Measurements from ENCODE around the gene MRPL23. TPM values are rescaled to one million over a fixed set of nuclear protein-coding genes. Genes with fewer than 3 reads are reported as not detected.

MRPL23 gene
- total and polyA plus RNA-seq, 2 of the 8 experiments (the other 6 are each of a cell fraction or from before 2014, with no cell fraction given) = 86.4 to 244 TPM

DNA sequence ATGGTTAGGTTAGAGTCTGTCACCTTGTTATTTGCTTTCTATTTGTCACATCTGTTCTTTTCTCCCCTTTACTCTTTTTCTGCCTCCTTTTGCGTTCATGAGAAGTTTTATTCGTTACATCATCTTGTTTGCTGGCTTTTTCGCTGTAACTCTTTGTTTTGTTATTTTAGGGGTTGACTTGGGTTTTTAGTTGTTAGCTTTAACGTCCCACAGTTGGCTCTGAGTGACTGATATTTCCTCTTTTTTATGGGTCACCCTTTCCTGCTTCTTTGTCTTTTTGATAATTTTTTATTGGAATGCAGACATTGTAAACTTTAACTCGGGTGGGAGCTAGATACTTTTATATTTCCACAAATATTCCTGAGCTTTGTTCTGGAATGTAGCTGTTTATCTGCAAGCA lies 41.0 kb upstream of the MRPL23 start:
- H3K14ac ChIP-seq (ENCODE audit: insufficient read length) = no peak overlapping the region
- DNase-seq (ENCODE audit: low read depth in 1 of 2, low spot score in 2 of 2) (no peak), FAIRE-seq (no peak)
- 0 out of 2 replicates have a peak overlapping the region, but pooled peaks have one; percentile 81 for H2BK15ac ChIP-seq (ENCODE audit: low read length)
- H3K23me2 ChIP-seq (ENCODE audit: low read depth, low read length) = no peaks in the 10 kb centered on the region
- no peak overlapping the region; the same call in 1 of the 2 replicates for H3K18ac ChIP-seq (ENCODE audit: extremely low read depth, low read length)
- ChIA-PET CTCF (ENCODE audit: partially characterized antibody) (interaction anchor here (0.9 to 4.1 kb wide), 15 partner anchors 8 to 260 kb away, joined by 3 to 28 read pairs (median 6); partner anchors contain the start of gene MRPL23), POLR2A (ENCODE audit: partially characterized antibody) (no interaction called here)
- H3K9ac ChIP-seq (replicated peaks in 1 of 4; ENCODE audit: extremely low read depth in 1 of 4, low read depth in 3 of 4, low read length in 3 of 4) = no peak overlapping the region
- H4K20me1 ChIP-seq (replicated peaks in 1 of 2; ENCODE audit: control insufficient read depth in 1 of 2, insufficient read depth in 2 of 2, low read length in 2 of 2) = no peaks in the 10 kb centered on the region
- no peak overlapping the region for H3K56ac ChIP-seq (replicated peaks; ENCODE audit: insufficient read length, low read depth, low read length)
- no peak overlapping the region for H3K4me3 ChIP-seq (ENCODE audit: extremely low read depth in 1 of 4, insufficient read depth in 2 of 4, low read depth in 3 of 4, low read length in 4 of 4)
- WGBS, 2 experiments (ENCODE audit: extremely low coverage in 1 of 2, insufficient coverage in 1 of 2, insufficient read length in 1 of 2, insufficient replicate concordance in 2 of 2, low coverage in 1 of 2, low lambda C conversion rate in 2 of 2, missing lambda C conversion rate in 1 of 2) = 78% methylated on average over 5 of the region's 5 CpGs; no CpG with 5 or more reads in 1 of the 2 experiments
- H3K36me3 ChIP-seq (ENCODE audit: control insufficient read depth in 2 of 4, insufficient read depth in 4 of 4, low read length in 3 of 4) = no peaks in the 10 kb centered on the region
- H3K4ac ChIP-seq (replicated peaks; ENCODE audit: insufficient read length, low read depth, low read length) = no peak overlapping the region
- no peak overlapping the region for H3K4me2 ChIP-seq (ENCODE audit: insufficient read depth in 1 of 2, low read depth in 2 of 2, low read length in 2 of 2)
- H3K9me3 ChIP-seq (ENCODE audit: insufficient read depth in 2 of 2, low read depth in 1 of 2, low read length in 1 of 2) = no peaks in the 10 kb centered on the region
- no peak overlapping the region for H4K5ac ChIP-seq (ENCODE audit: insufficient read length, low read depth, low read length)
- TF ChIP-seq BCL11A (IDR thresholded peaks at IDR 0.05; ENCODE audit: low read depth in 2 of 2, low read length in 2 of 2) = no peak
- no peak for TF ChIP-seq RFX5 (IDR thresholded peaks at IDR 0.05; ENCODE audit: borderline replicate concordance, low read depth, low read length)
- TF ChIP-seq KDM4A (IDR thresholded peaks at IDR 0.05; ENCODE audit: low read depth, low read length, severe bottlenecking) = no peak
- no peak for TF ChIP-seq CBX5 (IDR thresholded peaks at IDR 0.05; ENCODE audit: low read depth, low read length)
- no peak for TF ChIP-seq TAF7 (optimal IDR thresholded peaks at IDR 0.05; ENCODE audit: borderline replicate concordance, low read depth, low read length)
- no peak for TF ChIP-seq FOSL1 (IDR thresholded peaks at IDR 0.05; ENCODE audit: insufficient read depth, low read depth, low read length)
- TF ChIP-seq MAFK (IDR thresholded peaks at IDR 0.05; ENCODE audit: low read depth, low read length) = no peak
- no peak for TF ChIP-seq ASH2L (IDR thresholded peaks at IDR 0.05; ENCODE audit: low read length)
- no peak for TF ChIP-seq POU5F1 (IDR thresholded peaks at IDR 0.05; ENCODE audit: low read depth, low read length)
- TF ChIP-seq, protein P1, sequence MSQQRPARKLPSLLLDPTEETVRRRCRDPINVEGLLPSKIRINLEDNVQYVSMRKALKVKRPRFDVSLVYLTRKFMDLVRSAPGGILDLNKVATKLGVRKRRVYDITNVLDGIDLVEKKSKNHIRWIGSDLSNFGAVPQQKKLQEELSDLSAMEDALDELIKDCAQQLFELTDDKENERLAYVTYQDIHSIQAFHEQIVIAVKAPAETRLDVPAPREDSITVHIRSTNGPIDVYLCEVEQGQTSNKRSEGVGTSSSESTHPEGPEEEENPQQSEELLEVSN (IDR thresholded peaks at IDR 0.05) = no peak
- TF ChIP-seq, protein P2, sequence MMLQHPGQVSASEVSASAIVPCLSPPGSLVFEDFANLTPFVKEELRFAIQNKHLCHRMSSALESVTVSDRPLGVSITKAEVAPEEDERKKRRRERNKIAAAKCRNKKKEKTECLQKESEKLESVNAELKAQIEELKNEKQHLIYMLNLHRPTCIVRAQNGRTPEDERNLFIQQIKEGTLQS (IDR thresholded peaks at IDR 0.05; ENCODE audit: insufficient read depth, low read depth, low read length) = no peak
- no peak for TF ChIP-seq TCF12 (IDR thresholded peaks at IDR 0.05; ENCODE audit: low read depth, low read length)
- no peak for TF ChIP-seq TBP (IDR thresholded peaks at IDR 0.05; ENCODE audit: low read depth, low read length)
- no peak overlapping the region for H2BK120ac ChIP-seq (replicated peaks; ENCODE audit: low read depth, low read length)
- peaks cover 2 to 10% (median 6%) of the 10 kb centered on the region in 4 experiments; a peak in 6 of 7 replicates for H3K4me1 ChIP-seq (replicated peaks in 1 of 4; ENCODE audit: control insufficient read depth in 3 of 4, insufficient read depth in 4 of 4, low read length in 3 of 4)
- H2BK12ac ChIP-seq (ENCODE audit: low read depth, low read length) = peak overlapping the region; percentile 75; the same call in 1 of the 2 replicates
- H3K27me3 ChIP-seq (replicated peaks in 1 of 4; ENCODE audit: control insufficient read depth in 3 of 4, extremely low read depth in 1 of 4, insufficient read depth in 3 of 4, low read length in 3 of 4) = peaks cover 0 to 3% (median 2%) of the 10 kb centered on the region in 4 experiments; a peak in 1 of 7 replicates
- no peaks in the 10 kb centered on the region for H3K79me1 ChIP-seq (ENCODE audit: low read depth, low read length)
- no peak overlapping the region for H3K23ac ChIP-seq (ENCODE audit: insufficient read length)
- no peak overlapping the region for H4K91ac ChIP-seq (replicated peaks; ENCODE audit: insufficient read length, low read length)
- H3K27ac ChIP-seq (ENCODE audit: low read depth, low read length) = no peak overlapping the region
- H2BK5ac ChIP-seq (ENCODE audit: low read depth, low read length) = peak overlapping the region; percentile 60; the same call in 1 of the 2 replicates
- no peak overlapping the region for H2AK5ac ChIP-seq (ENCODE audit: low read depth, low read length)
- 0 out of 2 replicates have a peak overlapping the region, but pooled peaks have one; percentile 70 for H2AFZ ChIP-seq (ENCODE audit: low read length)
- no peak overlapping the region; the same call in 1 of the 2 replicates for H2BK20ac ChIP-seq (ENCODE audit: low read length)
- no peaks in the 10 kb centered on the region for H3K79me2 ChIP-seq (ENCODE audit: control insufficient read depth in 1 of 2, insufficient read depth in 2 of 2, low read length in 2 of 2)
- no peak overlapping the region for H4K8ac ChIP-seq (ENCODE audit: extremely low read depth, insufficient read depth, low read length)

Measured in H1 (cell line).